NCI-H524 (cell line): ENCODE data around the gene LINC01488.

Experiments used
- DNase-seq, 2 experiments: peaks; one replicate each; lab custom pipeline; 2025; lab: John Stamatoyannopoulos, UW

Gene LINC01488

DNA sequence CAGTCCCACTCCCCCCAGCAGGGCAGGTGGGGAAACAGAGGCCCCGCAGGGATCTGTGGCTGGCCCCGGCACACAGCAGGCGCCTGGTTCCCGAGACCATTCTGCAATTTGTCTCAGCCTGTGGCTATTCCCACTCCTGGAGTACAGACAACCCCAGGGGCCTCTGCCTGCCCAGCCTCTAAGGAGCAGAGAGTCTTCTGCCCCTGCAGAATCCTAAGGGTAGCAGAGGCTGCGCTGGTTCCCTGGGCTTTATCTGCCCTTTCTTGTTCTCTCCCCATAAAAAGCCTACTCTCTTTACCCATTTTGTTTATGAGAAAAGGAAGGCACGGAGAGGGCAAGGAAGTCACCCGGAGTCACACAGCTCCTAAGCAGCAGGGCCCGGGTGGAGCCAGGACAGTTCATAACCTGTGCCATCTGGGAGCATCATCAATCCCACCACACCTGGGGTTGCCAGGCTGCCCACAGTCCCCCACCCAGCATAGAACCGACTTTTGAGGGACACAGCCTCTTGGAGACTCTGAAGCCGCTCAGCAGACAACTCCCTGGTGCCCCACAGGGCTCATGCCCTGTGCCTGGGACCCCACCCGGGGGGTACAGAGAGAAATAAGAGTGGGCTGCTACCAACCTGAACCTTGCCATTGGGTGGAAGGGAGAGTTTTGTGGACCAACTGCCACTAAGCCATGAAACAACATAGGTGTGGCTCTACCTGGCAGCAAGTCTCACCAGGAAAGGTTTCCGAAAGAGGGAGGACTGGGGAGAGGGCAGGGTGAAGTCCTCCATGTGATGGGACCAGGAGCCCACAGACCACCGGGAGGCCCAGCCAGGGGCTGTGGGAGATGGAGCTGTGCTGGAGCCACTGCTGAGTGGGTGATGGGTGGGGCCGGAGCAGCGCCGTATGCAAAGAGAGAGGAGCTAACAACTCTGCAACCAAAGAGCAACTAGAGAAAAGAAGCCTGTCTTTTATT is 17.2 kb upstream of the LINC01488 start:
- no peak for DNase-seq

GRCh38 chr11:69465236-69466000 is 16.0 kb upstream of the LINC01488 start:
- peak; percentile 7 to 56 for DNase-seq

- no peak for DNase-seq
These were observed 15.4 kb upstream of the LINC01488 start for GRCh38 chr11:69466039-69466438.

- DNase-seq: no peak
These were observed 14.3 kb upstream of the LINC01488 start for GRCh38 chr11:69467196-69467595.

DNA sequence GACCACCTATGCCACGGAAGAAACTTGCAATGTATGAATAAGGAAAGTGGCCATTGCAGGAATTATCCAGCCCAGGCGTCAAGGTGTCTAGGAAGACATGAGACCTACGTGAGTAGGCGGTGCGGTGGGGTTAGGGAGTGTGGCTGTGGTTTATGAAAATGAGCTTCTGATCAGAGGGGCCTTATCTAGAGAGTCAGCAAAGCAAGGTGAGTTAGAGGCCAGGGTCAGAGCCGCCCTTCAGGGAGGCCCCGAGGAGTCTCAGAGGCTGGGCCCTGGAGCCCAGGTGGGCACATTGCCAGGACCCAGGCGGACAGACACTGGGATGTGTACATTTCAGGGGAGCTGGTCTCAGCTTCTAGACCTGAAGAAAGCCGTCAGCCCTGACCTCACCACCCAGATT is 13.8 kb upstream of the LINC01488 start:
- no peak for DNase-seq

GRCh38 chr11:69468221-69468620 is 13.2 kb upstream of the LINC01488 start:
- no peak for DNase-seq

- DNase-seq: no peak
These were observed 12.3 kb upstream of the LINC01488 start for GRCh38 chr11:69468911-69469885.

DNA sequence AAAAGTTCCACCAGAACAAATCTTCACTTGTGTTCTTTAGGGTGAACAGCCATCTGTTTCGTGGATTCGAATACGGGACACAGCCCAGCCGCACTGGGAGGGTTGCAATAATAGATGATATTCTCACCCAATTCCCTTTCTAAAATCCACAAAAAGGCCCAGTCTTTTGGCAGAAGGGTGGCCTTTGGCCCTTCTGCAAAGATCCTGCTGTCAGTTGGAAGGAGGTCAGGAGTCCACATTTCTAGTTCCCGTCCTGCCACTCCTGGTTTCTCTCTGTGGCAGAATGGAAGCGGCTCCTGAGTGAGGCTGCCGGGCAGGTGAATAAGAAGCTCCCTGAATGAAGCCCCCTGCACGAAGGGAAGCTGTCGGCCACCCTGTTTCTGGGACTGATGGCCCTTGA is 11.2 kb upstream of the LINC01488 start:
- DNase-seq: no peak

DNA sequence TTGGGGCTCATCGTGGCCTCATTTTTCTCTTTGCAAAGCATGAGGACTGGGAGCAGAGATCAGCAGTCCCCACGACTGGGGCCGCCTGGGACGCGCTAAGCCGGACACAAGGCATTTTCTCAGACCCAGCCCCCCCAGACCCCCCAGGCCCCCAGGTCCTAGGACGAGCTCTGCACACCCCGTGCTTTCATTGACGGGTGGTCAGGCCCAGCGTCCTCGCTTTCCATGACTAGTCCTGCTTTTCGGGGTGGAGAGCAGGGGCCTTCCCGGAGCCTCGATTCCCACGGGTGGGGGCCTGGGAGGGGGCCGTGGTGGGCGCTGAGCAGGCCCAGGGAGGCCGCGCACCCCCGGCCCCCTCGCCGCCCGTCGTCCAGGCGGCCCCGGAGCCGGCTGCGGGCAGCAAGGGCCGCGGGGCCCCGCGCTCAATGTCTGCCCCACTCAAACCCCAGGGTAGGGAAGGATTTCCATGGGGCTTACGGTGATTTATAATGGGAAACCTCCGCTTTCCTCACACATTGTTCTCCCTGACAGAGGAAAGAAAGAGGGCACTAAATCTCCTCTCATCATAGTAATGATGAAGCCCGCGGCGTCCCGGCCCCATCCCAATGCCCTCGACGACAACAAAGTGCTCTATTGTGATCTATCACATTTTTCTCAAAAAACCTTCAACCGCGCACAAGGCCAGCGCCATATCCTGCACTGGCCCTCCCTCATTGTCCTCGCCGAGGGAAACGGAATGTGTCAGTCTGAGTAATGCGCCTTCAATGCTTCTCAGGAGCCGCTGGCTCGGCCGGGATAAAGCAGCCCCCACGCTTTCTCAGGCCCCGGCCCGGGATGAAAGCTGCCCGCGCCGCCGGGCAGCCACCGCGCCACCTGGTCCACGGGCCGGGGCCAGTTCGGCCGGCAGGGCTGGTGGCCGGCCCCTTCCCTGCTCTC is 10.4 kb upstream of the LINC01488 start:
- no peak for DNase-seq

DNA sequence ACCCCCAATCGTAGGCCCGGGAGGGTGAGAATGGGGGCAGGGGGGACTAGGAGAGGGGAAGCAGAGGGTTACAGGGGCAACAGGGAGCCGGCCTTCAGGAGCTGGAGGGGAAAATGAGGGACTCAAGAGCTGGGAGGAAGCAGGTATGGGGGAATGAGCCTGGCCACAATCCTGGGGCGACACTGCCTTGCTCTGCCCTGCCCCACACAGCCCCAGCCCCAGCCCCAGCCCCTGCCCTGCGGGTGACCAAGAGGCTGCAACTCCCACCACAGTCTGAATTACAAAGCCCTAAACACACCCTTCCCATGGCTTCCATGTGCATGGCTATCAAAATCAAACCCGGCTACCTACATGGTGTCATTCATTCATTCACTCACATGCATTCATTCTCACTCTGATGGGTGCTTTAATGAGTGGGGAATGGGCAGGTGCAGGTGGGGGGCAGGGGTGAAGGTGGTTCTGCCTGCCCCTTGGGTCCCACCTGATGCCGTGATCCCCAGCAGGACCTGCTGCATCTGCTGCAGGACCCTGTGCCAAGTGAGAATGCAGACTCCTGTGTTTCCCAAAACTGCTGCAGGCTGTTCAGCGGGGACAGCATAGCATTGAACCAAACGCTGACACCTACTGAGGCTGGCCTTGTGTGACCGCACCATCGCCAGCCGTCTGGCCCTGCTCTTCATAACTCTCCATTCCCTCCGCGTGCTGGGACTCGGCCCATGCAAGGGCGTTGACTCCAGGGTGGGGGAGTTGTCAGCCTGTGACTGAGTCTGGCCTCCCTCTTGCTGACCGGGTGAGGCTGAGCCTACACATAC is 9.5 kb upstream of the LINC01488 start:
- DNase-seq: no peak

DNA sequence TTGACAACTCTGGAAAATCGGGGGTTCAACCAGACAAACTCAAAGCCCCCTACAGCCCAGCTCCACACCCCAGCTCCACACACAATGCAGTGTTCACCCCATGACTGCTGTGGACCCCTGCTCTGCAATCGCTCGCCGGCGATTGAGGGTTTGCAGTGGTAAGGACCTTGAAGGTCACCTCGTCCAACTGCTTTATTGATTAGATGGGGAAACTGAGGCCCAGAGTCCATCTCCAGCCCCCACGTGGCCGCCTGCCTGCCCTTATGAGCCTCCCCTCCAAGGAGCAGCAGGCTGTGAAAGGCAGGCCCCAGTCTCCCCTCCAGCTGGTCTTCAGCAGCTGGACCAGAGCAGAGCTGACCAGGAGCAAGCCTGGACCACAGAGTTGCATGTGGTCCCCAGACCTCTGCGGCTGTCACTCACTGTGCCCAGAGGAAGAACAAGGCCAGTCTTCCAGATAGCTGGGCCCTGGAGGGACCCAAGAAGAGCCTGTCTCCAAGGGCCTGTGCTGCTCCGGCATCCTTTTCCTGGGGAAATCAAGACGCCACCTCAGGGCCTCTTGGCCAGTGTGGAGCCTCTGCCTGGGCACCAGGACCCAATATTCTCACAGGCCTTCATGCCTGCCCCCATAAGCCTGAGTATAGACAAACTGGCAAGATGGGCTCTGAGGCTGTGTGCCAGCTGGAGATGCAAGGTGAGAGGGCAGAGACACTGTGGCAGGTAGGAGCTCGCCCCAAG is 8.8 kb upstream of the LINC01488 start:
- no peak for DNase-seq

DNA sequence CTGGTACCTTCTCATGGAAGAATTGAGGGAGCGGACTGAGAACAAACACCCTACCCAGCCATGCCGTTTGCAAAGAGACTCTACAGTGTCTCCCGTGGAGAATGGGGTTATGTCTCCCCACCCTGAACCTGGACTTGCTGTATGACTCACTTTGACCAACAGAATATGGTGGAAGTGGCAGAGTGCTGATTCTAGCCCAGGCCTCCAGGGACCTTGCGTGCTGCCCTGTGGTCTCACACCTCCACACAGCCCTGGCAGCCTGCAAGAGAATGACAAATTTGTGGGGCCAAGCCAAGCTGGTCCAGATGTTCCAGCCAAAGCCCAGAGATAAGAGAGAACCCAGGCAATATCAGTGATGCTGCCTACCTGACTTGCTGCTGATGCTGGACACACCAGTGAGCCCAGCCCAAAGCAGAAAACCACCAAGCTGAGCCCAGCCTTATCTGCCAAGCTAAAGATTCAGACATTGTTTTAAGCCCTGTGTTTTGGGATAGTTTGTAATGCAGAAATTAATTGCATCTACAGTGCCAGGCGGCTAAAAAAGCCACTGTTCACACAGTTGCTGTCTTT is 8.1 kb upstream of the LINC01488 start:
- DNase-seq: no peak

- DNase-seq: no peak
These were observed 6.7 kb upstream of the LINC01488 start for GRCh38 chr11:69474736-69475135.

DNA sequence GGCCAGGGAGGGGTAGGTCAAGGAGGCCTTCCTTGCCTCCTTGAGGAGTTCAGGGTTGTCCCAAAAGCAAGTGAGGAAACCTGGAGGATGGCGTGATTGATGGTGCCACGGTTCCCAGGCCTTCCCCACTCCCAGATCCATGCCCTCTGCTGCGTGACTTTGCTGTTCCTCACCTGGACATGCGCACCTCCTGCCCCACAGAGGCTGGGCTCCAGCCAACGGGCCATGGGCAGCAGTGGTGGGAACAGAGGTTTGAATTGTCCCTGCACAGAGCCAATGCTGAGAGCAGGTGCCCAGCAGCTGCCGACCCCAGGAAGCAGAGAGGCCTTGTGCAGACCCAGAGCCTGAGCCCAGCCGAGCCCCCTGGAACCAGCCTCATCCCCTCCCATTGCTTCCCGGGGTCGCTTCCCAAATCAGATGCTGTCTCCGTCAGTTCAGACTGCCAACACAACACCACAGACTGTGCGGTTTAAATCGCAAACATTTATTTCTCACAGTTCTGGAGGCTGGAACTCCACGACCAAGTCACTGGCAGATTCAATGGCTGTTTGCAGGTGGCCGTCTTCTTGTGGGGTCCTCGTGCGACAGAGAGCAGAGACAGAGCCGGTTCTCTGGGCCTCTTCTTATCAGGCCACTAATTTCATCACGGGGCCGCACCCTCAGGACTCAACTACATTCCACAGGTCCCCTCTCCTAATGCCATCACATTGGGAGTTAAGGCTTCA is 6.2 kb upstream of the LINC01488 start:
- no peak for DNase-seq

DNA sequence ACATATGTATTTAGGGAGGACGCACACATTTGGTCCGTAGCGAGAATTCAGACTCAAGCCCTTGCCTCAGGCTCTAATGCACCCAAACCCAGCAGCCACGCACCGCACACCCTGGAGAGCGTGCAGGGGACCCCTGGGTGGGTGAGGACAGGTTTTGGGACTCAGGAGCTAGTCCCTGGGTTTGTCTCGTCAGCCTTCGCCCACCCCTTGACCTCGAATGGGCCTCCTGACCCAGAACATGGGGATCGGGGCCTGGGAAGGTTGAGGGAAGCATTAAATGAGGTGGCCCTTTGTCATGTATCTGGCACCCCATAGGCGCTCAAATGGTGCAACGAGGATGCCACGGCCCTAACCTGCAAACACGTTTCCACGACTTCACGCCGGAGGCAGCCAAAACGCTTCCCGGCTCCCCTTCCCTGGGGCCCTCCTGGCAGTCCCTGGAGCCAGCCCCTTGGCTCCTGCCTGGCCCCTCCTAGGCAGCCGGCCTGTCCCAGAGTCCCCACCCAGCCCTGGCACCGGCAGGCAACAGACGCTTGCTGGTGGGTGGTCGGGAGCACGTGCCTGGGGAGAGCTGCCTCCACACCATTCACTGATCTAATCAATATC is 5.5 kb upstream of the LINC01488 start:
- no peak for DNase-seq

DNA sequence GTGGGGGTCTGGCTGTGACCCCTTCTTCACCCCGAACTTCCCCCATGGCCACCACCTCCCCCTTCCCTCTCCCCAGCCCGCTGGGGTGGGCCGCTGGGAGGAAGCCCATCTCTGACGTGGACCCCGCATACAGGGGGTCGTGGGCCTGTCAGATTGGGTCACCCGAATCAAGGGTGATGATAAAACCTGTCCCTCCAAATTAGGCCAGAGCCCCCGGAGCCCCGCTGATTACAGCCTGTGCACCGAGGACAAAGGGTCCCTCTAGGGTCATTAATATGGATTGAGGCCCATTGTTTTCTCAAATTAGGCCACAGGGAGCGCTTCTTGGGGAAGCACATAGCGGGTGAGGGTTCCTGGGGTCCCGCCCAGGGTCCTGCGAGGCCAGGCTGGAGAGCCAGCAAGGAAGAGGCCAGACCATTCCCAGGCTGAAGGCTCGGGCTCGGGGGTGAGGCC is 4.9 kb upstream of the LINC01488 start:
- no peak for DNase-seq

DNA sequence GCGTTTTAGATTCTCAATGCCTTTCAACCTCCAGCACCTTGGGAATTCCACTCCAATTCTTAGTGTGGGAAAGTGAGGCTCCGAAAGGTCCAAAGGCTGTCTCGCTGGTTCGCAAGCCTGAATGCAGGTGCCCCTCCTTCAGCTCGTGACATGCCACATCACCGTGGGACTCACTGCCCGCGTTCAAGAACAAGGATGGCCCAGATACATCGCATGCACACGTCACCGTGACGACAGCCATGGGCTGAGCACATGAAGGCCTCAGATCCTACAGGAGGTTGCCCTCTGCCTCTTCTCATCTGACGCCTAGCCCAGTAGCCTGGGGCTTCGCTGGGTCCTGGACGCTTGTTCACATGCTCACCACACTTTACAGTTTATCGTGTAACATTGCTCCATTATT is 4.4 kb upstream of the LINC01488 start:
- DNase-seq: no peak
